GM18502 (cell line): Measurements from ENCODE around the gene FES.
"Not testable (repeated sequence)": the region's sequence is repeated elsewhere in the genome, so short reads cannot be mapped to it uniquely, and the experiment has no call there.

Source experiments
- ATAC-seq: cut with Tn5 transposase; IDR thresholded peaks from one replicate; pipeline ENCODE4 v1.9.1; 2021; ENCODE audit warnings: mild to moderate bottlenecking; ENCODE audit not compliant: unreplicated experiment, poor library complexity

Gene FES

GRCh38 chr15:90874986-90875385 is 9.3 kb upstream of the FES start:
- ATAC-seq = not testable (repeated sequence)

GRCh38 chr15:90875549-90875981 is 8.7 kb upstream of the FES start:
- no peak for ATAC-seq

- ATAC-seq = no peak
Measured at GRCh38 chr15:90876046-90876445, 8.3 kb upstream of the FES start.

- no peak for ATAC-seq
Measured at GRCh38 chr15:90876512-90877170, 7.7 kb upstream of the FES start.

- ATAC-seq = no peak
Measured at GRCh38 chr15:90877315-90877714, 7.0 kb upstream of the FES start.

GRCh38 chr15:90877996-90878395 is 6.3 kb upstream of the FES start:
- no peak for ATAC-seq

- ATAC-seq = no peak
Measured at GRCh38 chr15:90878660-90879059, 5.6 kb upstream of the FES start.

- no peak for ATAC-seq
Measured at GRCh38 chr15:90879730-90880366, 4.5 kb upstream of the FES start.

- no peak for ATAC-seq
Measured at GRCh38 chr15:90880381-90881145, 3.7 kb upstream of the FES start.

GRCh38 chr15:90881181-90881977 is 2.9 kb upstream of the FES start:
- ATAC-seq = no peak

- no peak for ATAC-seq
Measured at GRCh38 chr15:90881978-90882721, 2.2 kb upstream of the FES start.

GRCh38 chr15:90882781-90883525 is 1.4 kb upstream of the FES start:
- no peak for ATAC-seq

- no peak for ATAC-seq
Measured at GRCh38 chr15:90883526-90883975, 753 bp upstream of the FES start.

- ATAC-seq = no peak
Measured at GRCh38 chr15:90884719-90885431, 571 bp downstream of the FES start.

- ATAC-seq = peak; percentile 59
Measured at GRCh38 chr15:90885432-90886290, 1.4 kb downstream of the FES start.

- ATAC-seq = no peak
Measured at GRCh38 chr15:90886291-90886614, 1.9 kb downstream of the FES start.

- ATAC-seq = no peak
Measured at GRCh38 chr15:90887037-90887481, 2.8 kb downstream of the FES start.

- ATAC-seq = no peak
Measured at GRCh38 chr15:90889313-90889730, 5.0 kb downstream of the FES start.
